Ishikawa (cell line): ENCODE results near the gene UQCC2.

ENCODE experiments used
- CEBPB ChIP-seq: IDR thresholded peaks from 2 replicates; pipeline ENCODE4 v1.6.1; 2012
- CREB1 ChIP-seq: IDR thresholded peaks from 2 replicates; pipeline ENCODE4 v1.6.1; 2012; ENCODE audit warnings: low read depth
- EGR1 ChIP-seq: IDR thresholded peaks from 2 replicates; pipeline ENCODE4 v1.6.1; 2012
- EP300 ChIP-seq: IDR thresholded peaks from 2 replicates; pipeline ENCODE4 v1.6.1; 2012; ENCODE audit warnings: borderline replicate concordance
- FOXM1 ChIP-seq: IDR thresholded peaks from 2 replicates; pipeline ENCODE4 v1.6.1; 2012; ENCODE audit warnings: low read depth, borderline replicate concordance
- MAX ChIP-seq: IDR thresholded peaks from 2 replicates; pipeline ENCODE4 v1.6.1; 2012
- NFIC ChIP-seq: IDR thresholded peaks from 2 replicates; pipeline ENCODE4 v1.6.1; 2012
- RAD21 ChIP-seq: IDR thresholded peaks from 2 replicates; pipeline ENCODE4 v1.6.1; 2012; ENCODE audit warnings: low read depth
- REST ChIP-seq: IDR thresholded peaks from 2 replicates; pipeline ENCODE4 v1.6.1; 2012; ENCODE audit warnings: low read depth, mild to moderate bottlenecking
- TAF1 ChIP-seq: IDR thresholded peaks from 2 replicates; pipeline ENCODE4 v1.6.1; 2012; ENCODE audit warnings: low read depth, mild to moderate bottlenecking
- TCF12 ChIP-seq: IDR thresholded peaks from 2 replicates; pipeline ENCODE4 v1.6.1; 2012; ENCODE audit warnings: low read depth
- TEAD4 ChIP-seq: IDR thresholded peaks from 2 replicates; pipeline ENCODE4 v1.6.1; 2012
- USF1 ChIP-seq: IDR thresholded peaks from 2 replicates; pipeline ENCODE4 v1.6.1; 2012
- YY1 ChIP-seq: IDR thresholded peaks from 2 replicates; pipeline ENCODE4 v1.6.1; 2012; ENCODE audit warnings: low read depth

Gene UQCC2

GRCh38 chr6:33654831-33655554 is 56.5 kb downstream of the UQCC2 start:
- TF ChIP-seq RAD21, result no peak

- no peak for TF ChIP-seq FOXM1
- no peak for TF ChIP-seq USF1
- TF ChIP-seq RAD21, result no peak
- no peak for TF ChIP-seq CREB1
- no peak for TF ChIP-seq REST
- no peak for TF ChIP-seq CEBPB
- no peak for TF ChIP-seq EGR1
- no peak for TF ChIP-seq MAX
- no peak for TF ChIP-seq NFIC
- no peak for TF ChIP-seq TAF1
These were observed 59.5 kb downstream of the UQCC2 start for GRCh38 chr6:33652002-33652401.

GRCh38 chr6:33651403-33651802 is 60.1 kb downstream of the UQCC2 start:
- TF ChIP-seq FOXM1, result no peak
- TF ChIP-seq MAX, result no peak
- TF ChIP-seq TEAD4, result no peak
- TF ChIP-seq CREB1, result no peak
- no peak for TF ChIP-seq TCF12
- TF ChIP-seq TAF1, result no peak
- no peak for TF ChIP-seq YY1
- no peak for TF ChIP-seq NFIC
- TF ChIP-seq EP300, result no peak
